OCI-LY1 (cell line): ENCODE measurements around the gene B4GALNT1.
"Not testable (repeated sequence)": the region's sequence is repeated elsewhere in the genome, so short reads cannot be mapped to it uniquely, and the experiment has no call there.

Source experiments
- H2AFZ ChIP-seq: fragments of 200-600 bp; sonication (generic), shearing (Covaris generic); 2 replicates; pipeline ENCODE4 v1.6.0; 2014; ENCODE audit warnings: antibody characterized with exemption, mild to moderate bottlenecking, low read length
- H3F3A ChIP-seq: fragments of 200-600 bp; sonication (generic), shearing (Covaris generic); 2 replicates; pipeline ENCODE4 v1.6.0; 2014; ENCODE audit warnings: mild to moderate bottlenecking, antibody characterized with exemption, low read length, moderate library complexity; ENCODE audit not compliant: insufficient read depth
- H3K27ac ChIP-seq: fragments of 200-600 bp; sonication (generic); 2 replicates; pipeline ENCODE4 v1.5.1; 2014; ENCODE audit warnings: low read length, mixed run types, mild to moderate bottlenecking, low read depth; ENCODE audit not compliant: poor library complexity, severe bottlenecking
- H3K27me3 ChIP-seq: fragments of 200-600 bp; sonication (generic); 2 replicates; pipeline ENCODE4 v1.6.0; 2014; ENCODE audit warnings: antibody characterized with exemption, mild to moderate bottlenecking, low read length, moderate library complexity; ENCODE audit not compliant: insufficient read depth
- H3K36me3 ChIP-seq: fragments of 200-600 bp; sonication (generic); 2 replicates; pipeline ENCODE4 v1.6.1; 2014; ENCODE audit warnings: mild to moderate bottlenecking, antibody characterized with exemption, low read length, moderate library complexity, mixed read lengths; ENCODE audit not compliant: insufficient read depth
- H3K4me1 ChIP-seq: fragments of 200-600 bp; sonication (generic); 2 replicates; pipeline ENCODE4 v1.5.1; 2014; ENCODE audit warnings: mild to moderate bottlenecking, low read length, moderate library complexity; ENCODE audit not compliant: insufficient read depth, severe bottlenecking
- H3K4me2 ChIP-seq: fragments of 200-600 bp; sonication (generic), shearing (Covaris generic); 2 replicates; pipeline ENCODE4 v1.6.1; 2014; ENCODE audit warnings: low read length
- H3K4me3 ChIP-seq: fragments of 200-600 bp; sonication (generic); 2 replicates; pipeline ENCODE4 v1.5.1; 2014; ENCODE audit warnings: low read length, low read depth, mild to moderate bottlenecking, mixed read lengths; ENCODE audit not compliant: poor library complexity, severe bottlenecking
- H3K79me2 ChIP-seq: fragments of 200-600 bp; shearing (Covaris generic); 2 replicates; pipeline ENCODE4 v1.6.1; 2016; ENCODE audit warnings: mixed run types, low read length, mixed read lengths; ENCODE audit not compliant: insufficient read depth
- H3K9ac ChIP-seq: fragments of 200-600 bp; sonication (generic), shearing (Covaris generic); 2 replicates; pipeline ENCODE4 v1.6.1; 2014; ENCODE audit warnings: mild to moderate bottlenecking, low read length, mixed read lengths
- H3K9me2 ChIP-seq: fragments of 200-600 bp; sonication (generic), shearing (Covaris generic); 2 replicates; pipeline ENCODE4 v1.6.1; 2014; ENCODE audit warnings: low read depth, mild to moderate bottlenecking, low read length, mixed read lengths
- H3K9me3 ChIP-seq: fragments of 200-600 bp; shearing (Covaris generic); 2 replicates; pipeline ENCODE4 v1.6.1; 2014; ENCODE audit warnings: low read length, mixed read lengths
- H4K20me1 ChIP-seq: fragments of 200-600 bp; sonication (generic), shearing (Covaris generic); 2 replicates; pipeline ENCODE4 v1.6.0; 2016; ENCODE audit warnings: mild to moderate bottlenecking, low read length; ENCODE audit not compliant: insufficient read depth
- EZH2 ChIP-seq: fragments of 200-600 bp; sonication (generic), shearing (Covaris generic); IDR thresholded peaks from 2 replicates; pipeline ENCODE4 v1.8.0; 2017; ENCODE audit warnings: borderline replicate concordance, mixed run types, mild to moderate bottlenecking, antibody characterized with exemption, low read length, moderate library complexity, mixed read lengths
- TF ChIP-seq, protein P1 (sequence below): fragments of 200-600 bp; sonication (generic), shearing (Covaris generic); IDR thresholded peaks from 2 replicates; pipeline ENCODE4 v1.5.1; 2017; ENCODE audit warnings: mild to moderate bottlenecking, antibody characterized with exemption, low read length, moderate library complexity, mixed read lengths

B4GALNT1 gene

DNA sequence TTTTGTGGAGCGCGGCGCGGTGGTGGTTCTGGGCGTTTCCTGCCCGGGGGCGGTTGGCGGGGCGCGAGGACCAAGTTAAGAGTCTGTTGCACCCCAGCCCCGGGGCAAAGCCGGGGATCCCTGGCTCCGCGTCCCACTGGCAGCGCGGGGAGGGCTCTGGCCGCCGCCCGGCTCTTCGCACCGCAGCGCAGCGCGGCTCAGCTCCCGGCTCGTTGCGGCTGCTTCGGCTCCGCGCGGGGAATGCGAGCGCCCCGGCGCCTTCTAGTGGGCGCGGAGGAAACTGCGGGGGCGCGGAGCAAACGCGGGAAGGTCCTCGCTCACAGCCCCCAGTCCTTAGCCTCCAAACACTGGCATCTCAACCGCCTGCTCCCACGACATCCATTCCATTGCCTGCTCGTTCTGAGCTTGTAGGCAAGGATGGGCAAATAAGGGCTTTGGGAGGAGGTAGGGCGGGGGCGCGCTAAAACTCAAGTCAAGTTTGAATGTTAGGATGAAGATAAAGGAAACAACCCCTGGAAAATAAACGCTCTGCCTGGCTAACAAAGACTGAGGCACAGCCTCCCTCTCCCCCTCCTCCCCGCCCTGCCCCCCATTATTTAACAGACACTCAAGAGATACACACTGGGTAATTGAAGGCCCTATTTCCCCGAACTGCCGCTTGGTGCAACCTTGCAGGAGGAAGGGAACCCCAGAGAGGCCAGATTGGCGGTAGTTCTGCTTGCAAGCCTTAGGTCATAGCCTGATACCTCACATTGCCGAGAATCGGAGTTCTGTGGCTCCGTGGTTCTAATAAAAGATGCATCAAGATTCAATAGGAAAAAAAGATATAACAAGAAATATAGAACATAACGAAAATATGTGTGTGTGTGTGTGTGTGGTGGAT lies at the start of gene B4GALNT1:
Gene B4GALNT1, minus strand, starts transcription at position 244 of the 883 bp plus-strand sequence. CDS start 1,069 bp downstream, outside the sequence.
- TF ChIP-seq EZH2, result no peak
- TF ChIP-seq, protein P1, sequence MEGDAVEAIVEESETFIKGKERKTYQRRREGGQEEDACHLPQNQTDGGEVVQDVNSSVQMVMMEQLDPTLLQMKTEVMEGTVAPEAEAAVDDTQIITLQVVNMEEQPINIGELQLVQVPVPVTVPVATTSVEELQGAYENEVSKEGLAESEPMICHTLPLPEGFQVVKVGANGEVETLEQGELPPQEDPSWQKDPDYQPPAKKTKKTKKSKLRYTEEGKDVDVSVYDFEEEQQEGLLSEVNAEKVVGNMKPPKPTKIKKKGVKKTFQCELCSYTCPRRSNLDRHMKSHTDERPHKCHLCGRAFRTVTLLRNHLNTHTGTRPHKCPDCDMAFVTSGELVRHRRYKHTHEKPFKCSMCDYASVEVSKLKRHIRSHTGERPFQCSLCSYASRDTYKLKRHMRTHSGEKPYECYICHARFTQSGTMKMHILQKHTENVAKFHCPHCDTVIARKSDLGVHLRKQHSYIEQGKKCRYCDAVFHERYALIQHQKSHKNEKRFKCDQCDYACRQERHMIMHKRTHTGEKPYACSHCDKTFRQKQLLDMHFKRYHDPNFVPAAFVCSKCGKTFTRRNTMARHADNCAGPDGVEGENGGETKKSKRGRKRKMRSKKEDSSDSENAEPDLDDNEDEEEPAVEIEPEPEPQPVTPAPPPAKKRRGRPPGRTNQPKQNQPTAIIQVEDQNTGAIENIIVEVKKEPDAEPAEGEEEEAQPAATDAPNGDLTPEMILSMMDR, result peak; percentile 86

DNA sequence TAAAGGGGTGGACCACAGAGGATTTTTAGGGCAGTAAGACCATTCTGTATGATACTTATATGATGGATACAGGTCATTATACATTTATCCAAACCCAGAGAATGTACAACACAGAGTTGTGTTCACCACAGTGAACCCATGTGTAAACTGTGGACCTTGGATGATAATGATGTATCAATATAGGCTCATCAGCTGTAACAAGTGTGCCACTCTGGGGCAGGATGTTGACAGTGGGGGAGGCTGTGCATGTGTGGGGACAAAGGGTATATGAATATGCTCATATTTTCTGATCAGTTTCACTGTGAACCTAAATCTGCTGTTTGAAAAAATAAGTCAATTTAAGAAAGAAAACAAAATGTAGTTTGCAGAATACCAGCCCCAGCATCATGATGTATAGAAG lies 46.7 kb upstream of the B4GALNT1 start:
- H3K9ac ChIP-seq, result no peak overlapping the region
- no peaks in the 10 kb centered on the region for H4K20me1 ChIP-seq
- no peaks in the 10 kb centered on the region for H3K79me2 ChIP-seq
- H3K4me2 ChIP-seq, result no peak overlapping the region
- no peaks in the 10 kb centered on the region for H3K9me2 ChIP-seq
- H3F3A ChIP-seq, result no peaks in the 10 kb centered on the region
- no peaks in the 10 kb centered on the region for H3K4me1 ChIP-seq
- no peaks in the 10 kb centered on the region; the same call in 1 of the 2 replicates for H3K36me3 ChIP-seq
- no peak overlapping the region for H3K4me3 ChIP-seq
- no peak overlapping the region for H2AFZ ChIP-seq
- no peak for TF ChIP-seq EZH2
- TF ChIP-seq, protein P1, result no peak
- H3K27ac ChIP-seq, result no peak overlapping the region
- H3K9me3 ChIP-seq, result peaks cover 4% of the 10 kb centered on the region; the same call in 1 of the 2 replicates
- H3K27me3 ChIP-seq, result no peaks in the 10 kb centered on the region; the same call in 1 of the 2 replicates

More for the DNA sequence above, at the start of gene B4GALNT1:
- Histone ChIP-seq H3K4me1 (peaks cover 17% of the 10 kb centered on the region), H3F3A (no peaks in the 10 kb centered on the region), H3K9me3 (no peaks in the 10 kb centered on the region), H3K4me3 (peak within 1 kb of the TSS; percentile 71), H3K27me3 (no peaks in the 10 kb centered on the region; the same call in 1 of the 2 replicates), H3K4me2 (peak within 1 kb of the TSS; percentile 87), H3K9me2 (no peaks in the 10 kb centered on the region), H4K20me1 (no peaks in the 10 kb centered on the region), H3K9ac (peak within 1 kb of the TSS; percentile 75), H3K36me3 (no peaks in the 10 kb centered on the region), H2AFZ (peak within 1 kb of the TSS; percentile 67), H3K79me2 (no peaks in the 10 kb centered on the region), H3K27ac (no peak within 1 kb of the TSS)

- not testable (repeated sequence) for H2AFZ ChIP-seq, H3K36me3 ChIP-seq, H3K27me3 ChIP-seq, H3K9me2 ChIP-seq, H3K9ac ChIP-seq, H3K9me3 ChIP-seq, H3K79me2 ChIP-seq, H4K20me1 ChIP-seq, H3F3A ChIP-seq, H3K4me3 ChIP-seq, H3K4me1 ChIP-seq, H3K4me2 ChIP-seq, H3K27ac ChIP-seq
Measured at GRCh38 chr12:57677947-57678346, 44.9 kb upstream of the B4GALNT1 start.
